Sigmoid colon (tissue), 7 donors: ENCODE measurements around the gene NEBL. TPM values are rescaled to one million over a fixed set of nuclear protein-coding genes. Genes with fewer than 3 reads are reported as not detected.

ENCODE experiments used
- DNase-seq: peaks from one replicate; pipeline ENCODE4 v3.0.0-alpha.2; 2019
- H3K27ac ChIP-seq, 4 donors: fragments of 200-600 bp; sonication (generic); one replicate each; pipeline ENCODE4 v1.5.1; 2016 to 2019; ENCODE audit warnings: mild to moderate bottlenecking in 1 of 4
- H3K27me3 ChIP-seq, 3 donors: fragments of 200-600 bp; sonication (generic); one replicate each; pipeline ENCODE4 v1.5.1; 2019; ENCODE audit warnings: mild to moderate bottlenecking in 1 of 3
- H3K36me3 ChIP-seq, 4 donors: fragments of 200-600 bp; sonication (generic); one replicate each; pipeline ENCODE4 v1.5.1; 2016 to 2019
- H3K4me1 ChIP-seq, 4 donors: fragments of 200-600 bp; sonication (generic); one replicate each; pipeline ENCODE4 v1.5.1; 2017 to 2019
- H3K4me3 ChIP-seq, 4 donors: fragments of 200-600 bp; sonication (generic); one replicate each; pipeline ENCODE4 v1.5.1; 2017 to 2019; ENCODE audit warnings: mild to moderate bottlenecking in 2 of 4, moderate library complexity in 1 of 4
- H3K9me3 ChIP-seq, 4 donors: fragments of 200-600 bp in 3 of 4; sonication (generic) in 3 of 4; one replicate each; pipeline versions ENCODE4 v1.5.1 to v1.6.1; 2013 to 2019
- EP300 ChIP-seq, 4 donors: sonication (generic); formaldehyde crosslinking; IDR thresholded peaks; one replicate each; pipeline ENCODE4 v1.6.1; 2017; ENCODE audit warnings: antibody characterized with exemption in 4 of 4
- POLR2A ChIP-seq, 2 donors: fragments of 450-650 bp; IDR thresholded peaks; one replicate each; pipeline ENCODE4 v1.6.1; 2016; ENCODE audit warnings: antibody characterized with exemption in 2 of 2, mild to moderate bottlenecking in 2 of 2, moderate library complexity in 2 of 2
- POLR2AphosphoS5 ChIP-seq, 4 donors: sonication (generic); formaldehyde crosslinking; IDR thresholded peaks; one replicate each; pipeline ENCODE4 v1.6.1; 2017; ENCODE audit warnings: antibody characterized with exemption in 4 of 4
- WGBS, 2 donors: extraction: QIAGEN DNeasy Blood & Tissue Kit; methylation state at CpG; one replicate each; pipeline ENCODE4 v1.1.7; 2013; 5-methylcytosine and 5-hydroxymethylcytosine counted together
- intact Hi-C: fragments of 100-400 bp; cut with DNase I; formaldehyde crosslinking; loops from one replicate; pipeline ENCODE4 v1.15.1; 2023
- polyA plus RNA-seq, 3 donors: library from polyadenylated mRNA; stranded (reverse); fragments of 200-250 nt; gene quantifications; one replicate each; pipeline ENCODE4 v1.2.3, GENCODE V29; 2013
- total RNA-seq, 4 donors: library from RNA; depleted of rRNA; stranded (reverse); fragments of >200 nt; gene quantifications; one replicate each; pipeline ENCODE4 v1.1.0, GENCODE V29; 2016
- TF ChIP-seq, protein P1 (sequence below), 4 experiments: fragments of 450-650 bp in 3 of 4; fragments of 200-600 bp in 1 of 4; IDR thresholded peaks; one replicate each; pipeline ENCODE4 v1.5.1; 2016 to 2019; ENCODE audit warnings: antibody characterized with exemption in 4 of 4, mild to moderate bottlenecking in 3 of 4, moderate library complexity in 2 of 4
- donor health status: healthy with polysubstance abuse.
- donor health status: Bipolar disorder and iron deficiency.
- donor health status: healthy.

Gene NEBL
- total and polyA plus RNA-seq, 7 donors: 1.1 to 4.9 (median 2.1) TPM

DNA sequence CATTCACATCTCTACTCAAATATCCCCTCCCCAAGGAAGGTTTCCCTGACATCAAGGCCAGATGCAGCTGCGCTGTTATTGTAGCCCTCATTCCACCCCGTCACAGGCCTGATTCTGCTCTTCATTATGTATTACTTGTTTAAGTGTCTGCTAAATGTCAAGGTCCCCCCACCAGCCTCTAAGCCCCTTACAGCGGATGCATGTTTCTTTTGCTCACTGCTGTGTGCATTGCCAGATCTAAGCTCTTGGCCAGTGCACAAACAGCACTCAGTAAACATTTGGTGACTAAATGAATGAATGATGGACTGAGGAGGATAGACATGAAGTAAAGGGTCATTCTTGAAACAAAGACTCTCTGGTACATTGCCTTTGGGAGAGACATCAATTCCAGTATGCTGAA, 90.6 kb downstream of the NEBL start:
- H3K36me3 ChIP-seq: no peaks in the 10 kb centered on the region
- H3K27ac ChIP-seq: no peak overlapping the region
- 85 to 93% methylated on average over 3 of the region's 3 CpGs for WGBS, 2 donors
- no peaks in the 10 kb centered on the region for H3K9me3 ChIP-seq
- H3K4me1 ChIP-seq: no peaks in the 10 kb centered on the region
- intact Hi-C loops: no loop called here
- H3K27me3 ChIP-seq: no peaks in the 10 kb centered on the region
- TF ChIP-seq, protein P1, sequence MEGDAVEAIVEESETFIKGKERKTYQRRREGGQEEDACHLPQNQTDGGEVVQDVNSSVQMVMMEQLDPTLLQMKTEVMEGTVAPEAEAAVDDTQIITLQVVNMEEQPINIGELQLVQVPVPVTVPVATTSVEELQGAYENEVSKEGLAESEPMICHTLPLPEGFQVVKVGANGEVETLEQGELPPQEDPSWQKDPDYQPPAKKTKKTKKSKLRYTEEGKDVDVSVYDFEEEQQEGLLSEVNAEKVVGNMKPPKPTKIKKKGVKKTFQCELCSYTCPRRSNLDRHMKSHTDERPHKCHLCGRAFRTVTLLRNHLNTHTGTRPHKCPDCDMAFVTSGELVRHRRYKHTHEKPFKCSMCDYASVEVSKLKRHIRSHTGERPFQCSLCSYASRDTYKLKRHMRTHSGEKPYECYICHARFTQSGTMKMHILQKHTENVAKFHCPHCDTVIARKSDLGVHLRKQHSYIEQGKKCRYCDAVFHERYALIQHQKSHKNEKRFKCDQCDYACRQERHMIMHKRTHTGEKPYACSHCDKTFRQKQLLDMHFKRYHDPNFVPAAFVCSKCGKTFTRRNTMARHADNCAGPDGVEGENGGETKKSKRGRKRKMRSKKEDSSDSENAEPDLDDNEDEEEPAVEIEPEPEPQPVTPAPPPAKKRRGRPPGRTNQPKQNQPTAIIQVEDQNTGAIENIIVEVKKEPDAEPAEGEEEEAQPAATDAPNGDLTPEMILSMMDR (IDR thresholded peaks at IDR 0.05): no peak
- TF ChIP-seq EP300 (IDR thresholded peaks at IDR 0.05) (no peak), POLR2AphosphoS5 (IDR thresholded peaks at IDR 0.05) (no peak), POLR2A (IDR thresholded peaks at IDR 0.05) (no peak)
- no peak overlapping the region for H3K4me3 ChIP-seq
- no peak for DNase-seq

- no peaks in the 10 kb centered on the region for H3K9me3 ChIP-seq
- no peaks in the 10 kb centered on the region for H3K36me3 ChIP-seq
- H3K4me1 ChIP-seq: no peaks in the 10 kb centered on the region
These were observed 99.8 kb downstream of the NEBL start for GRCh38 chr10:20797290-20797689.

DNA sequence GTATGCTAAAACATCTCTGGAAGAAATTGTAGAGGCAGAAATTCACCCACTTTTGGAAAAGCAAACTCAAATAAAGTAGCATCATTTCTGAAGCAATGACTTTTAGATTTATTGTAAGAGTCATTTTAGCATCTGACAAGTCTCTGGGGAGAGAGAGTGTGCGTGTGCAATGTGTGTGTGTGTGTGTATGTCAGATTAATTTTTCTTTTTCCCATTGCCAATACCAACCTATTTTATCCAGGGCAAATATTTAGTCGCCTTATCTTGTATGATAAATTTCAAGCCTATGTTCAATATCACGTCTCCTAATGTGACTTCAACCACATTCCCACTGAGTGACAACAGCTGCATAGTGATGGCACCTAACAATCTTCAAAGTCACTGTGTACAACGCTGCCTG, 101.7 kb downstream of the NEBL start:
- Histone ChIP-seq H3K36me3 (no peaks in the 10 kb centered on the region), H3K4me1 (no peaks in the 10 kb centered on the region), H3K4me3 (no peak overlapping the region), H3K27me3 (no peaks in the 10 kb centered on the region), H3K27ac (no peak overlapping the region), H3K9me3 (no peaks in the 10 kb centered on the region)
- no peak for TF ChIP-seq POLR2A (IDR thresholded peaks at IDR 0.05)
- no peak for TF ChIP-seq POLR2AphosphoS5 (IDR thresholded peaks at IDR 0.05)
- TF ChIP-seq, protein P1 (IDR thresholded peaks at IDR 0.05): no peak
- no peak for TF ChIP-seq EP300 (IDR thresholded peaks at IDR 0.05)
- intact Hi-C loops: no loop called here
- no peak for DNase-seq
- WGBS, 2 donors: 83 to 89% methylated on average over 4 of the region's 4 CpGs

More at GRCh38 chr10:20797290-20797689, 99.8 kb downstream of the NEBL start:
- WGBS, 2 donors: 73 to 96% methylated on average over 4 of the region's 4 CpGs
- Histone ChIP-seq H3K4me3 (no peak overlapping the region), H3K27ac (no peak overlapping the region), H3K27me3 (no peaks in the 10 kb centered on the region)
- no peak for DNase-seq
- no peak for TF ChIP-seq EP300 (IDR thresholded peaks at IDR 0.05)
- TF ChIP-seq, protein P1 (IDR thresholded peaks at IDR 0.05): no peak
- TF ChIP-seq POLR2A (IDR thresholded peaks at IDR 0.05): no peak
- no peak for TF ChIP-seq POLR2AphosphoS5 (IDR thresholded peaks at IDR 0.05)
- intact Hi-C loops: no loop called here

- no peak for DNase-seq
- intact Hi-C loops: no loop called here
- WGBS, 2 donors: 75 to 76% methylated on average over 1 of the region's 1 CpG
- Histone ChIP-seq H3K4me1 (no peaks in the 10 kb centered on the region), H3K4me3 (no peak overlapping the region), H3K9me3 (no peaks in the 10 kb centered on the region), H3K27me3 (no peaks in the 10 kb centered on the region), H3K36me3 (no peaks in the 10 kb centered on the region), H3K27ac (no peak overlapping the region)
- TF ChIP-seq, protein P1 (IDR thresholded peaks at IDR 0.05): no peak
- TF ChIP-seq POLR2AphosphoS5 (IDR thresholded peaks at IDR 0.05) (no peak), POLR2A (IDR thresholded peaks at IDR 0.05) (no peak), EP300 (IDR thresholded peaks at IDR 0.05) (no peak)
These were observed 111.9 kb downstream of the NEBL start for GRCh38 chr10:20785174-20785573.
